GM23338 (cell line): Measurements from ENCODE around the gene PNPLA8. TPM values are rescaled to one million over a fixed set of nuclear protein-coding genes. Genes with fewer than 3 reads are reported as not detected.

Experiments
- ATAC-seq: fragments of 200-7000 bp; cut with Tn5 transposase; 3 replicates; pipeline ENCODE4 v1.9.1; 2020
- DNase-seq: peaks from one replicate; pipeline ENCODE4 v3.0.0-alpha.2; 2015; ENCODE audit warnings: low spot score
- H2AFZ ChIP-seq: fragments of 200-600 bp; sonication (generic); 2 replicates; pipeline ENCODE4 v1.8.0; 2016; ENCODE audit warnings: antibody characterized with exemption, mild to moderate bottlenecking, moderate library complexity
- H3F3A ChIP-seq: fragments of 200-600 bp; sonication (generic); replicated peaks from 2 replicates; pipeline ENCODE4 v1.8.0; 2017; ENCODE audit warnings: antibody characterized with exemption, mixed run types, low read depth
- H3K27ac ChIP-seq: fragments of 200-600 bp; sonication (generic); 2 replicates; pipeline ENCODE4 v1.6.1; 2016; ENCODE audit warnings: low read depth
- H3K27me3 ChIP-seq: fragments of 200-600 bp; sonication (generic); 2 replicates; pipeline ENCODE4 v1.8.0; 2016; ENCODE audit warnings: mild to moderate bottlenecking, mixed run types, moderate library complexity; ENCODE audit not compliant: insufficient read depth
- H3K36me3 ChIP-seq: fragments of 200-600 bp; sonication (generic); 2 replicates; pipeline ENCODE4 v1.8.0; 2016; ENCODE audit warnings: mild to moderate bottlenecking; ENCODE audit not compliant: insufficient read depth
- H3K4me1 ChIP-seq: fragments of 200-600 bp; sonication (generic); 2 replicates; pipeline ENCODE4 v1.8.0; 2016; ENCODE audit warnings: mild to moderate bottlenecking, moderate library complexity; ENCODE audit not compliant: insufficient read depth
- H3K4me2 ChIP-seq: fragments of 200-600 bp; sonication (generic); 2 replicates; pipeline ENCODE4 v1.7.1; 2017; ENCODE audit warnings: mixed run types
- H3K4me3 ChIP-seq: fragments of 200-600 bp; sonication (generic); 2 replicates; pipeline ENCODE4 v1.6.1; 2016; ENCODE audit warnings: mixed run types
- H3K79me2 ChIP-seq: fragments of 200-600 bp; sonication (generic); replicated peaks from 2 replicates; pipeline ENCODE4 v1.8.0; 2017; ENCODE audit warnings: mild to moderate bottlenecking; ENCODE audit not compliant: insufficient read depth
- H3K9me2 ChIP-seq: fragments of 200-600 bp; sonication (generic); 2 replicates; pipeline ENCODE4 v1.8.0; 2017; ENCODE audit not compliant: insufficient read depth
- H4K20me1 ChIP-seq: fragments of 200-600 bp; sonication (generic); replicated peaks from 2 replicates; pipeline ENCODE4 v1.8.0; 2017; ENCODE audit warnings: mild to moderate bottlenecking; ENCODE audit not compliant: insufficient read depth
- H3K27ac Mint-ChIP-seq: 2 replicates; pipeline ENCODE4 v1.8.0; 2020; ENCODE audit warnings: inconsistent platforms, mild to moderate bottlenecking, moderate library complexity, mixed read lengths
- H3K27me3 Mint-ChIP-seq: 3 replicates; pipeline ENCODE4 v1.8.0; 2022; ENCODE audit warnings: low read depth, mild to moderate bottlenecking, moderate library complexity, mixed read lengths, inconsistent platforms; ENCODE audit not compliant: insufficient read depth, poor library complexity
- H3K36me3 Mint-ChIP-seq: 3 replicates; pipeline ENCODE4 v1.8.0; 2021; ENCODE audit warnings: low read depth, mild to moderate bottlenecking, inconsistent platforms, moderate library complexity, mixed read lengths
- H3K4me1 Mint-ChIP-seq: 3 replicates; pipeline ENCODE4 v1.8.0; 2020; ENCODE audit warnings: mild to moderate bottlenecking, inconsistent platforms, mixed read lengths
- H3K4me3 Mint-ChIP-seq: 3 replicates; pipeline ENCODE4 v1.8.0; 2021; ENCODE audit warnings: moderate library complexity, mild to moderate bottlenecking, inconsistent platforms, mixed read lengths
- H3K9me3 Mint-ChIP-seq: 3 replicates; pipeline ENCODE4 v1.8.0; 2020; ENCODE audit warnings: moderate library complexity, mild to moderate bottlenecking, inconsistent platforms, mixed read lengths
- CREB1 ChIP-seq: fragments of 250-450 bp; sonication (Bioruptor Pico); IDR thresholded peaks from 2 replicates; pipeline ENCODE4 v1.5.0; 2020; ENCODE audit warnings: low read depth, mild to moderate bottlenecking, moderate library complexity
- EZH2 ChIP-seq: fragments of 200-600 bp; sonication (generic); IDR thresholded peaks from one replicate; pipeline ENCODE4 v1.8.0; 2017; ENCODE audit warnings: antibody characterized with exemption, mild to moderate bottlenecking, low read depth; ENCODE audit not compliant: unreplicated experiment
- EZH2phosphoT487 ChIP-seq: fragments of 200-600 bp; sonication (generic); IDR thresholded peaks from one replicate; pipeline ENCODE4 v1.8.1; 2018; ENCODE audit warnings: antibody characterized with exemption; ENCODE audit not compliant: unreplicated experiment
- JUNB ChIP-seq: IDR thresholded peaks from one replicate; pipeline ENCODE4 v1.6.1; 2016; ENCODE audit warnings: antibody characterized with exemption; ENCODE audit not compliant: unreplicated experiment
- NANOG ChIP-seq: IDR thresholded peaks from 2 replicates; pipeline ENCODE4 v1.6.1; 2016; ENCODE audit warnings: antibody characterized with exemption, borderline replicate concordance
- POLR2AphosphoS5 ChIP-seq: IDR thresholded peaks from 2 replicates; pipeline ENCODE4 v1.6.1; 2016; ENCODE audit warnings: antibody characterized with exemption, low read depth
- STAT1 ChIP-seq: IDR thresholded peaks from one replicate; pipeline ENCODE4 v1.6.1; 2016; ENCODE audit warnings: antibody characterized with exemption; ENCODE audit not compliant: unreplicated experiment
- ZNF114 ChIP-seq: fragments of 250-450 bp; sonication (Bioruptor Pico); IDR thresholded peaks from 2 replicates; pipeline ENCODE4 v1.5.0; 2020; ENCODE audit warnings: mild to moderate bottlenecking, moderate library complexity
- ZNF331 ChIP-seq: fragments of 250-450 bp; sonication (Bioruptor Pico); IDR thresholded peaks from 2 replicates; pipeline ENCODE4 v1.5.0; 2020; ENCODE audit warnings: low read depth, mild to moderate bottlenecking, moderate library complexity
- polyA plus RNA-seq: library from polyadenylated mRNA; unstranded; fragments of >200 nt; fragmentation: Nextera tagmentation; extraction: Ambion mirVana; gene quantifications from 2 replicates; pipeline ENCODE4 v1.2.1, GENCODE V29; 2016
- total RNA-seq: library from RNA; depleted of rRNA; stranded (reverse); fragments of >200 nt; shearing (Covaris generic); gene quantifications from 2 replicates; pipeline ENCODE4 v1.2.3, GENCODE V29; 2014
- TF ChIP-seq, protein P1 (sequence below): fragments of 250-450 bp; sonication (Bioruptor Pico); IDR thresholded peaks from 2 replicates; pipeline ENCODE4 v1.5.0; 2020; ENCODE audit warnings: mild to moderate bottlenecking, moderate library complexity
- TF ChIP-seq, protein P2 (sequence below): IDR thresholded peaks from one replicate; pipeline ENCODE4 v1.6.1; 2018; ENCODE audit warnings: antibody characterized with exemption; ENCODE audit not compliant: unreplicated experiment
- TF ChIP-seq, protein P3 (sequence below): IDR thresholded peaks from 2 replicates; pipeline ENCODE4 v1.6.1; 2016; ENCODE audit warnings: antibody characterized with exemption
- TF ChIP-seq, protein P4 (sequence below), 2 experiments: fragments of 200-600 bp in 1 of 2; sonication (generic) in 1 of 2; conservative IDR thresholded peaks; 2 replicates each; pipeline versions ENCODE4 v1.5.1 to v1.6.1; 2016 to 2017; ENCODE audit warnings: antibody characterized with exemption in 2 of 2, low read depth in 2 of 2, mild to moderate bottlenecking in 2 of 2, moderate library complexity in 1 of 2

The PNPLA8 gene
- total and polyA plus RNA-seq, 2 experiments from 2014 or later, result 12.5 to 13.6 TPM

DNA sequence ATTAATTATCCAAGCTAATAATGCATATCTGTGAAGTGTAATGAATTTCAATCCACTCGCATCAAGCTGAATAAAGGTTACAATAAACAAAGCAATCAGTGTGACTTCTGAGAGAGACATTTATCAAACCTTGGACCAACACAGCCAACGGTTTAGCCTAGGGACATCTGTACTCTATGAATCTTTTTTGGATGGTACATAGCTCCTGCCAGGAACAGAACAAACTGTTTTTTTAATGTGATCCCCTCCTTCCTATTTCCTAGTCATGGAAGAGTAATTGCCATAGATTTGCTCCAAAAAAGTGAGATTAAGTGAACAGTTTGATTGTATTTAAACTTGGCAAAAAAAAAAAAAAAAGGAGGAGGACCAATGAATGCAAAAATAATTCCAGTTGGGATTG, 58.5 kb downstream of the PNPLA8 start:
- no peak overlapping the region for H2AFZ ChIP-seq
- no peaks in the 10 kb centered on the region for H3K79me2 ChIP-seq
- no peaks in the 10 kb centered on the region for H3K27me3 ChIP-seq
- no peaks in the 10 kb centered on the region for H4K20me1 ChIP-seq
- H3K36me3 ChIP-seq, result no peaks in the 10 kb centered on the region
- no peaks in the 10 kb centered on the region for H3K9me2 ChIP-seq
- ATAC-seq (no peak), DNase-seq (no peak)
- H3K27me3 Mint-ChIP-seq, result peaks cover 4% of the 10 kb centered on the region
- no peaks in the 10 kb centered on the region for H3K9me3 Mint-ChIP-seq
- H3K4me3 Mint-ChIP-seq, result no peak overlapping the region
- TF ChIP-seq, protein P1, sequence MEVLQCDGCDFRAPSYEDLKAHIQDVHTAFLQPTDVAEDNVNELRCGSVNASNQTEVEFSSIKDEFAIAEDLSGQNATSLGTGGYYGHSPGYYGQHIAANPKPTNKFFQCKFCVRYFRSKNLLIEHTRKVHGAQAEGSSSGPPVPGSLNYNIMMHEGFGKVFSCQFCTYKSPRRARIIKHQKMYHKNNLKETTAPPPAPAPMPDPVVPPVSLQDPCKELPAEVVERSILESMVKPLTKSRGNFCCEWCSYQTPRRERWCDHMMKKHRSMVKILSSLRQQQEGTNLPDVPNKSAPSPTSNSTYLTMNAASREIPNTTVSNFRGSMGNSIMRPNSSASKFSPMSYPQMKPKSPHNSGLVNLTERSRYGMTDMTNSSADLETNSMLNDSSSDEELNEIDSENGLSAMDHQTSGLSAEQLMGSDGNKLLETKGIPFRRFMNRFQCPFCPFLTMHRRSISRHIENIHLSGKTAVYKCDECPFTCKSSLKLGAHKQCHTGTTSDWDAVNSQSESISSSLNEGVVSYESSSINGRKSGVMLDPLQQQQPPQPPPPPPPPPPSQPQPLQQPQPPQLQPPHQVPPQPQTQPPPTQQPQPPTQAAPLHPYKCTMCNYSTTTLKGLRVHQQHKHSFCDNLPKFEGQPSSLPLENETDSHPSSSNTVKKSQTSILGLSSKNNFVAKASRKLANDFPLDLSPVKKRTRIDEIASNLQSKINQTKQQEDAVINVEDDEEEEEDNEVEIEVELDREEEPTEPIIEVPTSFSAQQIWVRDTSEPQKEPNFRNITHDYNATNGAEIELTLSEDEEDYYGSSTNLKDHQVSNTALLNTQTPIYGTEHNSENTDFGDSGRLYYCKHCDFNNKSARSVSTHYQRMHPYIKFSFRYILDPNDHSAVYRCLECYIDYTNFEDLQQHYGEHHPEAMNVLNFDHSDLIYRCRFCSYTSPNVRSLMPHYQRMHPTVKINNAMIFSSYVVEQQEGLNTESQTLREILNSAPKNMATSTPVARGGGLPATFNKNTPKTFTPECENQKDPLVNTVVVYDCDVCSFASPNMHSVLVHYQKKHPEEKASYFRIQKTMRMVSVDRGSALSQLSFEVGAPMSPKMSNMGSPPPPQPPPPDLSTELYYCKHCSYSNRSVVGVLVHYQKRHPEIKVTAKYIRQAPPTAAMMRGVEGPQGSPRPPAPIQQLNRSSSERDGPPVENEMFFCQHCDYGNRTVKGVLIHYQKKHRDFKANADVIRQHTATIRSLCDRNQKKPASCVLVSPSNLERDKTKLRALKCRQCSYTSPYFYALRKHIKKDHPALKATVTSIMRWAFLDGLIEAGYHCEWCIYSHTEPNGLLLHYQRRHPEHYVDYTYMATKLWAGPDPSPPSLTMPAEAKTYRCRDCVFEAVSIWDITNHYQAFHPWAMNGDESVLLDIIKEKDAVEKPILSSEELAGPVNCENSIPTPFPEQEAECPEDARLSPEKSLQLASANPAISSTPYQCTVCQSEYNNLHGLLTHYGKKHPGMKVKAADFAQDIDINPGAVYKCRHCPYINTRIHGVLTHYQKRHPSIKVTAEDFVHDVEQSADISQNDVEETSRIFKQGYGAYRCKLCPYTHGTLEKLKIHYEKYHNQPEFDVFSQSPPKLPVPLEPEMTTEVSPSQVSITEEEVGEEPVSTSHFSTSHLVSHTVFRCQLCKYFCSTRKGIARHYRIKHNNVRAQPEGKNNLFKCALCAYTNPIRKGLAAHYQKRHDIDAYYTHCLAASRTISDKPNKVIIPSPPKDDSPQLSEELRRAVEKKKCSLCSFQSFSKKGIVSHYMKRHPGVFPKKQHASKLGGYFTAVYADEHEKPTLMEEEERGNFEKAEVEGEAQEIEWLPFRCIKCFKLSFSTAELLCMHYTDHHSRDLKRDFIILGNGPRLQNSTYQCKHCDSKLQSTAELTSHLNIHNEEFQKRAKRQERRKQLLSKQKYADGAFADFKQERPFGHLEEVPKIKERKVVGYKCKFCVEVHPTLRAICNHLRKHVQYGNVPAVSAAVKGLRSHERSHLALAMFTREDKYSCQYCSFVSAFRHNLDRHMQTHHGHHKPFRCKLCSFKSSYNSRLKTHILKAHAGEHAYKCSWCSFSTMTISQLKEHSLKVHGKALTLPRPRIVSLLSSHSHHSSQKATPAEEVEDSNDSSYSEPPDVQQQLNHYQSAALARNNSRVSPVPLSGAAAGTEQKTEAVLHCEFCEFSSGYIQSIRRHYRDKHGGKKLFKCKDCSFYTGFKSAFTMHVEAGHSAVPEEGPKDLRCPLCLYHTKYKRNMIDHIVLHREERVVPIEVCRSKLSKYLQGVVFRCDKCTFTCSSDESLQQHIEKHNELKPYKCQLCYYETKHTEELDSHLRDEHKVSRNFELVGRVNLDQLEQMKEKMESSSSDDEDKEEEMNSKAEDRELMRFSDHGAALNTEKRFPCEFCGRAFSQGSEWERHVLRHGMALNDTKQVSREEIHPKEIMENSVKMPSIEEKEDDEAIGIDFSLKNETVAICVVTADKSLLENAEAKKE, result no peak
- TF ChIP-seq ZNF331 (CRISPR knock-in tag), result no peak
- TF ChIP-seq, protein P2, sequence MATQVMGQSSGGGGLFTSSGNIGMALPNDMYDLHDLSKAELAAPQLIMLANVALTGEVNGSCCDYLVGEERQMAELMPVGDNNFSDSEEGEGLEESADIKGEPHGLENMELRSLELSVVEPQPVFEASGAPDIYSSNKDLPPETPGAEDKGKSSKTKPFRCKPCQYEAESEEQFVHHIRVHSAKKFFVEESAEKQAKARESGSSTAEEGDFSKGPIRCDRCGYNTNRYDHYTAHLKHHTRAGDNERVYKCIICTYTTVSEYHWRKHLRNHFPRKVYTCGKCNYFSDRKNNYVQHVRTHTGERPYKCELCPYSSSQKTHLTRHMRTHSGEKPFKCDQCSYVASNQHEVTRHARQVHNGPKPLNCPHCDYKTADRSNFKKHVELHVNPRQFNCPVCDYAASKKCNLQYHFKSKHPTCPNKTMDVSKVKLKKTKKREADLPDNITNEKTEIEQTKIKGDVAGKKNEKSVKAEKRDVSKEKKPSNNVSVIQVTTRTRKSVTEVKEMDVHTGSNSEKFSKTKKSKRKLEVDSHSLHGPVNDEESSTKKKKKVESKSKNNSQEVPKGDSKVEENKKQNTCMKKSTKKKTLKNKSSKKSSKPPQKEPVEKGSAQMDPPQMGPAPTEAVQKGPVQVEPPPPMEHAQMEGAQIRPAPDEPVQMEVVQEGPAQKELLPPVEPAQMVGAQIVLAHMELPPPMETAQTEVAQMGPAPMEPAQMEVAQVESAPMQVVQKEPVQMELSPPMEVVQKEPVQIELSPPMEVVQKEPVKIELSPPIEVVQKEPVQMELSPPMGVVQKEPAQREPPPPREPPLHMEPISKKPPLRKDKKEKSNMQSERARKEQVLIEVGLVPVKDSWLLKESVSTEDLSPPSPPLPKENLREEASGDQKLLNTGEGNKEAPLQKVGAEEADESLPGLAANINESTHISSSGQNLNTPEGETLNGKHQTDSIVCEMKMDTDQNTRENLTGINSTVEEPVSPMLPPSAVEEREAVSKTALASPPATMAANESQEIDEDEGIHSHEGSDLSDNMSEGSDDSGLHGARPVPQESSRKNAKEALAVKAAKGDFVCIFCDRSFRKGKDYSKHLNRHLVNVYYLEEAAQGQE, result no peak
- TF ChIP-seq CREB1 (CRISPR knock-in tag), result no peak
- TF ChIP-seq, protein P3, sequence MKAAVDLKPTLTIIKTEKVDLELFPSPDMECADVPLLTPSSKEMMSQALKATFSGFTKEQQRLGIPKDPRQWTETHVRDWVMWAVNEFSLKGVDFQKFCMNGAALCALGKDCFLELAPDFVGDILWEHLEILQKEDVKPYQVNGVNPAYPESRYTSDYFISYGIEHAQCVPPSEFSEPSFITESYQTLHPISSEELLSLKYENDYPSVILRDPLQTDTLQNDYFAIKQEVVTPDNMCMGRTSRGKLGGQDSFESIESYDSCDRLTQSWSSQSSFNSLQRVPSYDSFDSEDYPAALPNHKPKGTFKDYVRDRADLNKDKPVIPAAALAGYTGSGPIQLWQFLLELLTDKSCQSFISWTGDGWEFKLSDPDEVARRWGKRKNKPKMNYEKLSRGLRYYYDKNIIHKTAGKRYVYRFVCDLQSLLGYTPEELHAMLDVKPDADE, result no peak
- no peak for TF ChIP-seq ZNF114 (CRISPR knock-in tag)
- no peak for TF ChIP-seq JUNB
- no peak for TF ChIP-seq NANOG
- no peak for TF ChIP-seq STAT1
- TF ChIP-seq, protein P4, sequence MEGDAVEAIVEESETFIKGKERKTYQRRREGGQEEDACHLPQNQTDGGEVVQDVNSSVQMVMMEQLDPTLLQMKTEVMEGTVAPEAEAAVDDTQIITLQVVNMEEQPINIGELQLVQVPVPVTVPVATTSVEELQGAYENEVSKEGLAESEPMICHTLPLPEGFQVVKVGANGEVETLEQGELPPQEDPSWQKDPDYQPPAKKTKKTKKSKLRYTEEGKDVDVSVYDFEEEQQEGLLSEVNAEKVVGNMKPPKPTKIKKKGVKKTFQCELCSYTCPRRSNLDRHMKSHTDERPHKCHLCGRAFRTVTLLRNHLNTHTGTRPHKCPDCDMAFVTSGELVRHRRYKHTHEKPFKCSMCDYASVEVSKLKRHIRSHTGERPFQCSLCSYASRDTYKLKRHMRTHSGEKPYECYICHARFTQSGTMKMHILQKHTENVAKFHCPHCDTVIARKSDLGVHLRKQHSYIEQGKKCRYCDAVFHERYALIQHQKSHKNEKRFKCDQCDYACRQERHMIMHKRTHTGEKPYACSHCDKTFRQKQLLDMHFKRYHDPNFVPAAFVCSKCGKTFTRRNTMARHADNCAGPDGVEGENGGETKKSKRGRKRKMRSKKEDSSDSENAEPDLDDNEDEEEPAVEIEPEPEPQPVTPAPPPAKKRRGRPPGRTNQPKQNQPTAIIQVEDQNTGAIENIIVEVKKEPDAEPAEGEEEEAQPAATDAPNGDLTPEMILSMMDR (conservative IDR thresholded peaks at IDR 0.05; ENCODE audit: low read depth in 2 of 2), result no peak
- TF ChIP-seq EZH2, result no peak
- no peak for TF ChIP-seq EZH2phosphoT487
- no peak for TF ChIP-seq POLR2AphosphoS5
- H3K4me1 ChIP-seq, result no peaks in the 10 kb centered on the region
- H3K4me3 ChIP-seq, result no peak overlapping the region
- H3K36me3 Mint-ChIP-seq, result no peaks in the 10 kb centered on the region
- H3K4me2 ChIP-seq, result no peak overlapping the region
- H3K27ac ChIP-seq, result no peak overlapping the region
- peaks cover 7% of the 10 kb centered on the region for H3K4me1 Mint-ChIP-seq
- H3F3A ChIP-seq, result no peaks in the 10 kb centered on the region
- H3K27ac Mint-ChIP-seq, result no peak overlapping the region
